Myocyte (in vitro differentiated cells): ENCODE data around the gene PLXNC1. TPM values are rescaled to one million over a fixed set of nuclear protein-coding genes. Genes with fewer than 3 reads are reported as not detected.

Source experiments
- DNase-seq: peaks from one replicate; pipeline ENCODE4 v3.0.0-alpha.2; 2012; ENCODE audit warnings: low read depth
- total RNA-seq: library from RNA; depleted of rRNA; stranded (reverse); fragments of >200 nt; gene quantifications from 2 replicates; pipeline ENCODE4 v1.2.3, GENCODE V29; 2014

The PLXNC1 gene
- total RNA-seq, 1 donor from 2014 or later: 0.37 TPM

DNA sequence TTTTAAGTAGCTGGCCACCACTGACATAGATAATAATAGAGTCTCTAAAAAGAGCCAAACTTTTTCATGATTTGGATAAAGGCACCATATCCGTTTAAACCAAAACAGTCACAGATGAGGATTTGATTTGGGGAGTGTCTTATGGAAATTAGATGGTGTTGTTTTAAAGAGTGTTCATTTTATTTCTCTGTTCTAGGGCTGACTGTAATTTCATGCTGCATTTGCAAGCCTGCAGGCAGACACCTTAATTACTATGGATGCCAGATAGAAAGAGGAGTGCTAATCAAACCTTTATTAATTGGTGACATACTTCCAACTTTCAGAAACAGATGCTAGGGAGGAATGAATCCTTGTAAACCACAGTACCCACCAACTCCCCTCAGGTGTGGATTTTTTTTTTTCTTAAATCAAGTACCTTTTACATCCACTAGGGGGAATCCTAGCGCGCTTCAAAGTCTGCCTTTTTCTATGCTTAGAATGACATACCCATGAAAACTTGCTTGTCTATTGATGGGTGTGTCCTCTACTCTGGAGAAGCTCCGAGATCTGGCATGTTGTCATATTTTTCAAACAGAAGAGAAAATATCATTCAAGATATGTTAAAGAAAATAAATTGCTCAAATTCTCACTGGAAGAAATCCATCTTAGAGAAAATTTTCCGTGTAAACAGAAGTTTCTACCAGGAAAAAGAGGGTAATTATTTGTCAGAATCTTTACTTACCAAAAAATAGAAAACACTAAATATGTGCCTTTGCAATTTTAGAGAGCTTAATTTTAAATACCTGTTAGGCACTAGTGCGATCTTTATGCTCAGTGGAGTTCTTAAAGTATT lies 14.2 kb upstream of the PLXNC1 start:
- peak; percentile 63 for DNase-seq

DNA sequence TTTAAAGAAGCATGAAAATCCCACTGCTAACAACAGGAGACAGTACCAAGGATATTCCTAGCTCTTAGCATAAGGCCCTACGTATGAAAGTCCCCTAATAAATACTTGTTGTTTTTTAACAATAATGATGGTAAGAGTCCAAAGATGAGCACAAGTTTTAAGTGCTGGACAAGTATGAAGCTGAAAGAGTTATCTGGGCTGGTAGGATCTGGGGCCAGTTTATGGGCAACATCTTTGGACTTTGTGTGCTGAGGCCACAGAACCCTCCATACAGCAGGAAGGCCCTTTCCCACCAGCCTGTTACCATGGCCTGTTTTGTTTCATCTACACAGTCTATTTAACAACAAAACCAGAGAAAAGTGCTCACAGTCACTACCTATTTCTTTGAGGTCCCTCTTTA lies 12.5 kb upstream of the PLXNC1 start:
- DNase-seq: no peak

GRCh38 chr12:94139816-94140215 lies 8.6 kb upstream of the PLXNC1 start:
- DNase-seq: no peak

DNA sequence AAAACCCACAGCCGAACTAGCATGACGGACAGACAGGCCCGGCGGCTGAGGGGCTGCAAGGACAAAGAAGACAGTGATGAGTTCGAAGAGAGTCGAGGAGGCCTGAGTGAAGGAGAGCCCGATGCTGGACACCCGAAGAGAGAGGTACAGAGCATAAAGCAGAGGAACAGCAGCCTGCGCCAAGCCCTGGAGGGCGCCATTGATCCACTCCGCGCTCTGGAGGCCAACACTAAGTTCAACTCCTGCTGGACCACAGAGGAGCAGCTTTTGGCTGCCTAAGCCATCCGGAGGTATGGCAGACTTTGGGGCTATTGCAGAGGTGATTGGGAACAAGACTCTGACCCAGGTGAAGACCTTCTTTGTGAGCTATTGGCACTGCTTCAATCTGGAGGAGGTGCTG lies 7.8 kb upstream of the PLXNC1 start:
- DNase-seq: no peak

DNA sequence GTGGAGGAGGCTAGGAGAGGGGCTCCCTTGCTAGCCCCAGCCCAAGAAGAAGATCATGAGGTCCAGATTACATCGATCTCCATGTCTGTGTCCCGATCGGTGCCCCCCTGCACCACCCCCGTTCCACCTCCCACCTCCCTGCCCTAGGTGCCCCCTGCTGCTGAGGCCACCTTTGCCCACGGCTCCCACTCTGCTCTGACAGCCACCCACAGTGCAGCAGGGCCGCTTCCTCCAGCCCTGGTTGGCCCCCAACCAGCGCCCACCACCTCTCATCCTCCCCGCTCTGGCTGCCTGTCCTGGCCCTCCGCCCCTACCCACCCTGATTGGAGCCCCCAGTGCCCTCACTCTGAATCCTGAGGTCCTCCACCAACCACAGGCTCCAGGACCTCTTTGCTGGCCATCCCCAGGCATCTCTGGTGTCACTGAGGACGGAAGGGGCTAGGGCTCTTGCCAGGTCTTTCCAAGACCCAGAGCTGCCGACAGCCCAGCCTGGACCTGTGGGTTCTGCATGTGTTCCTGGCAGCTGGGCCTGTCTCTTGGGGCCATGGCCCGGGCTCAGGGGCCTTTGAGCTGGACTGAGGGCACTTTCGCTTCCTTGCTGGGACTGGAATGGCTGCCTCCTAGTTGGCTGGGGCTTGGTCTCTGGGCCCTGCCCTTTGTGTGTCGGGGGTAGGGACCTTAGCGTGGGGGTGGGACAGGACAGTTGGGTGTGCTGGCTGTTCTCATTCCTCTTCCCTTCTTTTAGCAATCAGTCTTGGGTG lies 7.2 kb upstream of the PLXNC1 start:
- no peak for DNase-seq

- no peak for DNase-seq
These were observed 6.5 kb upstream of the PLXNC1 start for GRCh38 chr12:94141892-94142291.

DNA sequence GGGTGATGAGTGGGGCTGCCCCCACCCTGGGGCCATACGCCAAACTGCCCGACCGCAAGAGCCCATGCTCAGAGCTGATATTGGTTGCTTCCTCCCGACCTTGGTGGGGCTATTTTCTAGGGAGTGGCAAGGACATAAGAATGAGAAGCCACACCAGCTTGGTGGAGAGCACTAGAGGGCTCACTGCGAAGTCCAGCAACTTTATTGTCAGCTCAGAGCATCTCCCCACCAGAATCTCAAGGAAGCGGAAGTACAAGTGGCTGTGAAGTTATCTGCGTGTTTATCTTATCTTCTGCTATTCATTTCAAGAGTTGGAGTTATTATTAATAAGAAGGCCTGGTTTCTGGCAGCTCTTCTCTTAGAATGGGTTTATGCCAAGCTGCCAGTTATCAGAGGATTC lies 4.9 kb upstream of the PLXNC1 start:
- no peak for DNase-seq

- no peak for DNase-seq
These were observed 4.4 kb upstream of the PLXNC1 start for GRCh38 chr12:94143951-94144350.

DNA sequence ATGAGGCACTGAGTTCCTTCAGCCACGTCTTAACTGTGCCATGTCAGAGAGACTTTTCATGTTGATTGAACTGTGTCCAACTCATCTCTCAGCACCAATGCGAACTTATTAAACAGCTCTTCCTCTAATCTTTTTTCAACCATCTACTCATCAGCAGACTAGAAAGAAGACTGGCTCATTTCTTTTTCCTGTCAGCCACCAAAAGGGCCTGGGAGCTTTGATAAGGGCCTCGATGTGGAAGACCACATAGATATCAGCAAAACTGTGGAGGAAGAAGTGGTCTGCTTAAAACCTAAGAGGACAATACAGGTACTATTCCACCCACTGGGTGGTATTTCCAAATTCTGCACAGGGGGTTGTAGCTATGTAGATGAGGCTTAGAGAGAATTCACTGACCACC lies 3.6 kb upstream of the PLXNC1 start:
- DNase-seq: no peak

DNA sequence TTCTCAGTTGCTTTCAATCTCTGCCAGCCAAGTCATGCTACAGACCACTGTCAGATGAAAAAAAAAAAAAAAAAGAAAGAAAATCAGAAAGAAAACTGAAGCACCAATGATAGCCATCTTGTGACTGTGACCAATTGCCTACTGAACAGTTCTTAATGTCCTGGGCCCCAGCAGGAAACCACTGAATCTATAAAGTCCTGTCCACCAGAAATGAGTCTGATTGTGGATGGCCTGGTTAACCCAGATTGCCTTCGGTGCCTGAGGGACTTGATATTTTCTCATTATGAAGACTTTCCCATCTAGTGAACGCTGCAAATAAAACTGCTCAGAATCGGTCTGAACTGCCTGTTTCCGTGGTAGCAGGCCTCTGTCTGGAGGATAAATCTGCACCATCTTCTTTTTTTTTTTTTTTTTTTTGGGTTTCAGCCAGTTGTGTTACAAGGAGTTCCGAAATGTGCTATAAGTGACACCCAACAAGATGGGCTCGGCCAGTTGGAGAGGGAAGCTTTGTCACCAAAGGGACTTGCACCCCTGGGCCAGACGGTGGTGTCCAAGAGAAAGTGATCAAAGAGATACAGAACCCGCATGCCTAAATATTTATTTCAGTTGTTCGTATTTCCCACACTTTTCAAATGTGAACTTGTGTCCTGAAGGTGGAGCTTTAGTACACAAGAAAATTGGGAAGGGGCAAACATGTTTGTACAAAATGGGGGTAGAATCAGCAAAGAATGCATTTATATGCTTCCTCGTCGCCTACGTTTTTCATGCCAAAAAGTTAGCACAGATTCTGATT lies 3.0 kb upstream of the PLXNC1 start:
- peak; percentile 44 for DNase-seq

GRCh38 chr12:94146166-94146936 lies 2.0 kb upstream of the PLXNC1 start:
- DNase-seq: no peak

- DNase-seq: no peak
These were observed 888 bp upstream of the PLXNC1 start for GRCh38 chr12:94147387-94147990.

- no peak for DNase-seq
These were observed 352 bp downstream of the PLXNC1 start for GRCh38 chr12:94148739-94149118.

- peak; percentile 76 for DNase-seq
These were observed 873 bp downstream of the PLXNC1 start for GRCh38 chr12:94149119-94149780.

GRCh38 chr12:94149781-94150239 lies 1.4 kb downstream of the PLXNC1 start:
- no peak for DNase-seq

DNA sequence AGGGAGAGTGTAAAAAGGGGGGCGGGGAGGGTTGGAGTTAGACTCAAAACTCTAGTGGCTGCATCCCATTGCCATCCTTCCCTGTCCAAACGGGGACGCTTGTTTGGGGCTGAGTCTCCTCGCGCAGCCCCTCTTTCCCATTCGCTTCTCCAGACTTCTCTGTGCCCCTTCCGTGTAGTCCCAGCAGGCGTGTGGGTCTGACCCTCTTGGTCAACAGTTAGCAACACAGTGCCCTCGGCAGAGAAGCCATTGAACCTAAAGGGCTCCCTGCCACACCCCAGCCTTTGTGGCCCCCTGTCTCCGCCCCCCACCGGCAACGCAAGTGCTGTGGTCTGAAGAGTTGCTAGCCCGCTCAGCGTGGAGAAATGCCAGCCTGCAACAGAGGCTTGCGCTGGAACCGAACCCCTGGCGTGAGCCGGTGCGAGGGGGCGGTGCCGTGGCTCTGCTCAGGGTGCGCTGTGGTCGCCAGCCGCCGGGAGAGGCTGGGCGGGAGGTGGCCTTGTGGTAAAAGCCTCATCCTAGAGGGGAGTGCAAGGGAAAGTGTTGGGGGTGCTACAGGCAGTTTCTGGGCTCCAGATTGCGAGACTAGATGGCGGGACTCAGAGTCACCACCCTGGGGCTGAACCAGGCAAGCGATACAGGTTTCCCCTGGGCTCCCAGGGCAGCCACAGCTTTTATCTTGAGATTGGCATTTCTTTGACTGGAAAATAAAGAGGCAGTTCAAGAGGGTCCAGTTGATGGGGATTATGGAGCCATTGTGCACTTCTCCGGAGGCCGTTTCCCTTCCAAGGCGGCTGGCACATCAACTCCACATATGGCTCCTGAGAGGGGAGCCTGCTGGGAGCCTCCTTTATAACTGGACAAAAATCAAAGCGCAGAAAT lies 2.1 kb downstream of the PLXNC1 start:
- DNase-seq: no peak

GRCh38 chr12:94151582-94151981 lies 3.2 kb downstream of the PLXNC1 start:
- DNase-seq: no peak

DNA sequence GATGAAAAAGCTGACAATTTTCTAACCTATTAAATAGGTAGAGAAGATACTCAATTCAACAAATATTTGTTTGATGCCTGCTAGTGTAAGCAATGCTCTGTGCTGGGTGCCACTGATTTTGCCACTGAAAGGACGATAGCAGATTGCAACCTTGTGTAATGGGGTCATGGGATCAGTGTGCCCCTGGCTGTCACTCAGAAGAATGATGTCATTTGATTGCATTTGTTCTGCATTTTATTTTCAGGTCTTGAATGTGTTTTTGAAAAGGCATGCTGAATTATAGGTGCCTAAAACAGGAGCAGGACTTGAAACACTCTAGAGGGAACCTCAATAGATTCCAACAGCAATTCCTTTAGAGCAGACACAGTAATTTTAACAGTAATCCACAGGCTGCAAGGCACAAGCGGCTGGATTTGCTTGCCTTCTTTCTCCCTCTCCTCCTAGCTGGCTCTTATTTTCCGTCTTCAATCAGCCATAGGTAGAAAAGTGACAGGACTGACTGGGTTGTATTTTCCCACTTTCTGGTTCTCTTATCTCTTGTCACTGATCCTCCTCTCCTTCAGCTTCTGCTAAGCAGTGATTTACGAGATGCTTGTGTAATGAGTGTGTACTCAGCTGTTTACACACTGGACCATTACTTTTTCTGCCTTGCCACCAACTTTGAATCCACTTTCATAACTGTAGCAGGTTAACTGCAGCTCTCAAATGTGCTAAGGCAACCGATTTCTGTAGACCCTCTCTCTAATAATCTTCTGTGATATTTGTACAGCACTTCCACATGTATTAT lies 4.1 kb downstream of the PLXNC1 start:
- DNase-seq: no peak
